Stimulated activated CD8-positive, alpha-beta memory T cell treated with anti-CD3 and anti-CD28 coated beads, Interleukin-15, amount 100 ng/mL, for 1 hour (primary cell): Measurements from ENCODE around the gene RBM5.

Source experiments
- DNase-seq: peaks from one replicate; pipeline ENCODE4 v3.0.0-alpha.2; 2020; ENCODE audit warnings: low read depth

Gene RBM5

GRCh38 chr3:50162034-50162883 lies 73.5 kb downstream of the RBM5 start:
- no peak for DNase-seq

GRCh38 chr3:50163572-50164455 lies 75.1 kb downstream of the RBM5 start:
- no peak for DNase-seq

- DNase-seq, result no peak
These were observed 75.8 kb downstream of the RBM5 start for GRCh38 chr3:50164481-50164880.

- no peak for DNase-seq
These were observed 76.5 kb downstream of the RBM5 start for GRCh38 chr3:50164984-50165909.

GRCh38 chr3:50165910-50166538 lies 77.3 kb downstream of the RBM5 start:
- DNase-seq, result no peak

- DNase-seq, result no peak
These were observed 77.9 kb downstream of the RBM5 start for GRCh38 chr3:50166620-50167019.

GRCh38 chr3:50167069-50167840 lies 78.5 kb downstream of the RBM5 start:
- DNase-seq, result no peak

- no peak for DNase-seq
These were observed 79.1 kb downstream of the RBM5 start for GRCh38 chr3:50167841-50168209.

GRCh38 chr3:50168388-50168787 lies 79.7 kb downstream of the RBM5 start:
- no peak for DNase-seq
